T-helper 2 cell treated with Interferon-gamma antibody and Interleukin-4, amounts not matched to agents 5 μg/mL and 100 μg/mL, for 36 hours (primary cell): Measurements from ENCODE around the gene S100A6.
A peak's percentile ranks its signal among the peaks of the same experiment; 100 is the strongest.

ENCODE experiments used
- DNase-seq: peaks from one replicate; pipeline ENCODE4 v3.0.0; 2021; ENCODE audit warnings: low spot score
- H3K27ac Mint-ChIP-seq: one replicate; pipeline ENCODE4 v1.8.0; 2021; ENCODE audit warnings: mild to moderate bottlenecking, mixed read lengths
- H3K27me3 Mint-ChIP-seq: one replicate; pipeline ENCODE4 v1.8.0; 2021; ENCODE audit warnings: low read depth, mixed read lengths
- H3K36me3 Mint-ChIP-seq: one replicate; pipeline ENCODE4 v1.8.0; 2021; ENCODE audit warnings: low read depth, mixed read lengths
- H3K4me1 Mint-ChIP-seq: one replicate; pipeline ENCODE4 v1.8.0; 2021; ENCODE audit warnings: low read depth, mixed read lengths
- H3K4me3 Mint-ChIP-seq: one replicate; pipeline ENCODE4 v1.8.0; 2022; ENCODE audit warnings: mild to moderate bottlenecking, moderate library complexity, mixed read lengths
- H3K9me3 Mint-ChIP-seq: one replicate; pipeline ENCODE4 v1.8.0; 2021; ENCODE audit warnings: mixed read lengths

Gene S100A6

DNA sequence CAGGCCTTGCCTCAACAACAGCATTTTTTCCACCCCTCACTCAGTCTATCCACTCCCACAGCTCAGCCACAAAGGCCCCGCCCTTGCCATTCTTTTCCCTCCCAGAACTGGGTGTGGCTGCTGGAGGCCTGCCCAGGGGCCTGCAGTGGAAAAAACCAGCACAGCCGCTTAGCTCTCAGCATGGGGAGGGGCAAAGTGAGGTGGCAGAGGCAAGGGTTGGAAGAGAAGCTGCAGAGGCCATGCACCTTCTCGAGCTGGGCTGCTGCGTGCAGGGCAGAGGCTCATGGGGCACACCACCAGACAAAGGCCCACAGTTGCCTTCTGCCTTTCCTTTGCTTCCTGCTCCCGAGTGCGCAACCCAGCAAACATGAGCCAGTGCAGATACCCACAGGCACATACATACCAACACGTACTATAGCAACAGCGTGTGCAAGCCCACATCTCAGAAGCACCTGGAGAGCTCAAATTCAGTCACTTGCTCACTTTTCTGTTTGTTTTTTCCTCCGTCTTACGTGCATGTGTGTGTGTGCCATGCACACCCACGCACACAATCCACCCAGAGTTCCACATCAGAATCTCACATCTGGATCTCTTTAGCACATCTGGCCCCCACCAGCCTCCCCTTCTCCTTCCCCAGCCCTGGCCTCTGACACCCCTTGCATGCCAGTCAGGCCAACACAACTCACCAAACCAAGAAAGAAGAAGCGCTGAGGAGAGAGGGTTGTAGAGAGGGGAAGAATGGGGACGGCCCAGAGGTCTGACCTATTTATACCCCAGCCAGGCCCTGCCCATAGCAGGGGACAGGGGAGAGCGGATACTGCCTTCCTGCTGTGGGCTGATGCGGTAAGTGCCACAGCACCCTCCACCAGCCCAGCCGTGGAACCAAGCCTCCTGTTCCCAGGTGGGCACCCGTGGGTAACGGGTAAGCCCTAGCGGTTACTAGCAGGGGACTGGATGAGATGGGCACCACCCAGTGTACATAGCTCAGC is 9.6 kb upstream of the S100A6 start, which contains the start of gene S100A4:
Gene S100A4, minus strand, starts transcription at position 740 of the 989 bp plus-strand sequence. CDS start 1,012 bp downstream, outside the sequence.
- Mint-ChIP-seq H3K4me1 (peaks cover 78% of the 10 kb centered on the region), H3K9me3 (no peaks in the 10 kb centered on the region), H3K36me3 (peaks cover 39% of the 10 kb centered on the region), H3K4me3 (peak within 1 kb of the TSS; percentile 93), H3K27me3 (no peaks in the 10 kb centered on the region), H3K27ac (peak within 1 kb of the TSS; percentile 96)
- peak; percentile 95 for DNase-seq

DNA sequence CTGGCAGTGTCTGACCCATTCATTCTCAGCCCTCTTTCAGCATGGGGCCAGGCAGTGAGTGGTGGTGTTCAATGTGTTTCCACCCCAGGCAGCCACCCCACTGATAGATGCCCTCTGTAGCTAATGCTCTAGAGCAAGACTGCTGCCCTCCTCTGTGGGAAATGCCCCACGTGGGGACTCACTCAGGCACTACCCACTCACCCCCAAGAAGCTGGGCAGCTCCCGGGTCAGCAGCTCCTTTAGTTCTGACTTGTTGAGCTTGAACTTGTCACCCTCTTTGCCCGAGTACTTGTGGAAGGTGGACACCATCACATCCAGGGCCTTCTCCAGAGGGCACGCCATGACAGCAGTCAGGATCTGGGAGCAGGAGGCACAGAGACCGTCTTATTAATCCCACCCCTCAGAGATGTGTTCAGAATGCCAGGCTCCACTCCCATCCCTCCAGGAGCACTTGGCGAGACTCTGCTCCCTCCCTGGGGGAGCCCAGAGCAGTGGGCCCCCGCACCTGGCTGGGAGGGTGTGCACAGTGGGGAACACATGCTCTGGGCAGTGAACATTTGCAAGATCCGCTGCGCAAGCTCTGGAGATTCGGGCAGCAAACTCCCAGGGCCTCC is 8.8 kb upstream of the S100A6 start:
- no peak for DNase-seq
- no peaks in the 10 kb centered on the region for H3K27me3 Mint-ChIP-seq
- peak overlapping the region; percentile 93 for H3K4me3 Mint-ChIP-seq
- peaks cover 45% of the 10 kb centered on the region for H3K36me3 Mint-ChIP-seq
- peaks cover 86% of the 10 kb centered on the region for H3K4me1 Mint-ChIP-seq
- no peaks in the 10 kb centered on the region for H3K9me3 Mint-ChIP-seq
- H3K27ac Mint-ChIP-seq, result peak overlapping the region; percentile 96

DNA sequence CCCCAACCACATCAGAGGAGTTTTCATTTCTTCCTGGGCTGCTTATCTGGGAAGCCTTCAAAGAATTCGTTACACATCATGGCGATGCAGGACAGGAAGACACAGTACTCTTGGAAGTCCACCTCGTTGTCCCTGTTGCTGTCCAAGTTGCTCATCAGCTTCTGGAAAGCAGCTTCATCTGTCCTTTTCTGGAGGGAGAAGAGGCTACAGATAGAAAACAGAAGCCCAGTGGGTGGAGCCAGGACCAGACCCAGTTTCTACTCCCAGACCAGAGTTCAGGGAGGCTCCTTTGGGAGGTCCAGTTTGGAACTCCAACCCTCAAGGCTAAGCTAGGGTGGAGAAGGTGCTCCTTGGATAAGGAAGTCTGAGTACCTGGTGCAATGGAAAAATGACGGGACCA is 7.9 kb upstream of the S100A6 start:
- Mint-ChIP-seq H3K4me1 (peaks cover 84% of the 10 kb centered on the region), H3K27me3 (no peaks in the 10 kb centered on the region), H3K4me3 (peak overlapping the region; percentile 93), H3K9me3 (no peaks in the 10 kb centered on the region), H3K27ac (peak overlapping the region; percentile 89), H3K36me3 (peaks cover 47% of the 10 kb centered on the region)
- no peak for DNase-seq

DNA sequence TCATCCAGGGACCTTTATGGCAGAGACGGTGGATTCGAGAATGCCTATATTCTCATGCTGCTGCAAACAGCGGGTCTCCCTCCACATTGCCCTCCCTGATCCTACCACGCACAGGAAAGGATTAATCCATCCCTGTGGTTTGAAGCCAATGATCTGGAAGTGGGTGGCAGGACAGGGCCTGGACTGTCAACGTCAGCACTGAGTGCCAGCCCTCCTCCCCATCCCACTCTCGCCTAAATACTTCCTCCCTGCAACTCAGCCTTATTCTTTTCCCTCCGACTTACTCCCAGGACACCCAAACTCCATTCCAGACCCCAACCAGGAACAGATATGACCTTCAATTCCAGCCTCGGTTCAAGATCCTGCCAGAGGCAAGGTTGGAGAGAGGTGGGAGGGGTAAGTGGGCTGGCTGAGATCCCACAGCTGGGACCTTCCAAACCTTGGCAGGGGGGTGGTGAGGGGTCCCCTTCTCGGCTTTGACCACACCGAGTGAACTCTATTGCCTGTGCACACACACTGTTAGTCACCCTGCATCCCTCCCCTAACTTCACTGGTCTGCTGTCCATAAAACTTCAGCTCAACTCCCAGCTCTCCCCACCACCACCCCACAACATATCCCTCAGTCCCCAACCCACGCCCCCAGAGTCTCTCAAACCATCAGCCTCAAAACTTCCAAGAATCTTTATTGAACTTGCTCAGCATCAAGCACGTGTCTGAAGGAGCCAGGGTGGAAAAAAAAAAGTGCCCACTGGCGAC is 7.3 kb upstream of the S100A6 start:
- H3K27ac Mint-ChIP-seq, result peak overlapping the region; percentile 89
- H3K9me3 Mint-ChIP-seq, result no peaks in the 10 kb centered on the region
- no peak for DNase-seq
- H3K4me1 Mint-ChIP-seq, result peaks cover 81% of the 10 kb centered on the region
- peak overlapping the region; percentile 93 for H3K4me3 Mint-ChIP-seq
- H3K36me3 Mint-ChIP-seq, result peaks cover 47% of the 10 kb centered on the region
- no peaks in the 10 kb centered on the region for H3K27me3 Mint-ChIP-seq

DNA sequence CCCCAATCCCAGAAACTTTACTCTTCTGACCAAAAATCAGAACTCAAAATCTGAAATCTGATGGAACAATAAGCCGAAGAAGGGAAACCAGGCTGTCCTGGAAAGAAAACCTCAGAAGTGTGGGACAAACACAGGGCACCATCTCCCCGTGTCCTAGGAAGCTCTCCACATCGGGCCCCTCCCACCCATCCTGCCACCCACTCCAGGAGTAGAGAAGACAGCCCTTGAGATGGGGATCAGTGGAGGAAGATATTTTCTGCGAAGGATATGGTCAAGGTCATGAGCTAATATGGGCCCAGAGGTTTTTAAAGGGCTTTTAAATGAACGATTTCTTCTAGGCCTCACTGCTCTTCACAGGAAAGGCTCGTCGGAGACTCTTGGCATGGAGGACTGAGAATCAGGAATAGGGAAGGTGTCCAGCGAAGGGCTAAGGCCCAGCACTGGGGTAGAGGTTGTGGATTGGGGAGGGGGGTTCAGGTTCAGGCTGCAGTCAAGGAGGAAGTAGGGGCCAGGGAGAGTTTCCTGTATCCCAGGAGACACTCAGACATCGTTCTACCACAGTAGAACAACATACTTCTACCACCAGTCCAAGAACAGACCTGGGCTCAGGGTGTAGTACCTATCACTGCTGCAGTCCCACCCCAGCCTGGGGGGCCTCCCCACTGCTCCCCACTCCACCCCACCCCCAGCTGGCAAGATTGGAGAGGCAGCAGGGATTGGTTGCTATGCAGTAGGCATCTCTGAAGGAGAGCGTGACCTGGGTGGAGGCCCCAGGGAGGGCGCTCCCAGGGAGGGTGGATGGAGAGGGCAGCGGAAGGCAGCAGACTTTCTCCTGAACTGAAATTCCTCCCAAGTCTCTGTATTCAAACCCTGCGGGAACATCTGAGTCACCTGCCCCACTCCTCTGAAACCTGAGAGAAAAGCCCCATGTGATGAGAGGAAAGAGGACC is 6.1 kb upstream of the S100A6 start:
- peak overlapping the region; percentile 93 for H3K4me3 Mint-ChIP-seq
- peaks cover 75% of the 10 kb centered on the region for H3K4me1 Mint-ChIP-seq
- peak overlapping the region; percentile 89 for H3K27ac Mint-ChIP-seq
- H3K9me3 Mint-ChIP-seq, result no peaks in the 10 kb centered on the region
- peaks cover 47% of the 10 kb centered on the region for H3K36me3 Mint-ChIP-seq
- no peaks in the 10 kb centered on the region for H3K27me3 Mint-ChIP-seq
- DNase-seq, result no peak

DNA sequence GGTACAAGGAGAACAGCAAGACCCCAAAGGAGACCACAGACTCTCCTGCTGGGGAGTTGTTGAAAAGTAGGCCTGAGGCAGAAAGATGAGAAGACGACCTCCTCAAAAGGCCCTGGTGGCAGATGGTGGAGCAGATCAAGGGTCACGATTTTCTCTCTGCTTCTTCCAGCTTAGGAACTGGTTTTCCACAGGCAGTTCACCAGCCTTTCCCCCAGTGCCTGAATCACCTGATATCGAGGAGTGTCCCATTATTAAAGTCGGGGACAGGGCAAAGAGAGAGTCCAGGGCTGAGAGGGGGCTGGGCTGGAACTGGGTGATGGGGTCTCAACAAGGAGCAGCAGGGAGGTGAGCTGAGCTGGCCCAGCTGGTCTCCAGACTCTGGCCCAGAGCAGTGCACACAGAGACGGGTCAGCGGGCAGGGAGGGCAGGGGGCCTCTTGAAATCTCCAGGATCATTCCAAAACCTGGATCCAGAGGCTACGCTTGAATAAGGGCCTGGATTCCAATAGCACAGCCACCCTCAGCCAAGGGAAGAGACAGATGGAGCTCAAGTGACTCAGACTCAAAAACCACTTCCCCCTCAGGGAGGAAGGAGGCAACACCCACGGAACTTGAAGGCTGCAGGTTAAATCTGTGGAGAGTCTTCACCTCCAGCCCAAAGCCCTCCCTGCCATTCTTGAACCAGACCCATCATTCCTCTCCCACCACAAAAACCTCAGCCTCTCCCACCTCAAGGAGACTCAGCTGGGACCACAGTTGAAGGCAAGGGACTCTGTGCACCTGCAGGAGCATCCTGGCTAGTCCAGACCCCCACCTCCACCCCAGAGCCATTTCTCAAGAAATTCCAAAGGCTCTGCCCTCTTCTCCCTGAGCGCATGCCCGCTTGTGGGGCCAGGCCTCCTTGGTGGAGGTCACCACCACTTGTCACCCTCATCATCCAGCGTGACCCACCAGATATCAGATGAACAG is 4.9 kb upstream of the S100A6 start, which contains the start of gene S100A5:
Gene S100A5, minus strand, starts transcription at position 541 of the 968 bp plus-strand sequence. CDS start 743 bp downstream, outside the sequence.
- H3K9me3 Mint-ChIP-seq, result no peaks in the 10 kb centered on the region
- H3K27ac Mint-ChIP-seq, result peak within 1 kb of the TSS; percentile 89
- peaks cover 73% of the 10 kb centered on the region for H3K4me1 Mint-ChIP-seq
- DNase-seq, result peak; percentile 64
- H3K4me3 Mint-ChIP-seq, result peak within 1 kb of the TSS; percentile 93
- H3K27me3 Mint-ChIP-seq, result no peaks in the 10 kb centered on the region
- peaks cover 51% of the 10 kb centered on the region for H3K36me3 Mint-ChIP-seq

DNA sequence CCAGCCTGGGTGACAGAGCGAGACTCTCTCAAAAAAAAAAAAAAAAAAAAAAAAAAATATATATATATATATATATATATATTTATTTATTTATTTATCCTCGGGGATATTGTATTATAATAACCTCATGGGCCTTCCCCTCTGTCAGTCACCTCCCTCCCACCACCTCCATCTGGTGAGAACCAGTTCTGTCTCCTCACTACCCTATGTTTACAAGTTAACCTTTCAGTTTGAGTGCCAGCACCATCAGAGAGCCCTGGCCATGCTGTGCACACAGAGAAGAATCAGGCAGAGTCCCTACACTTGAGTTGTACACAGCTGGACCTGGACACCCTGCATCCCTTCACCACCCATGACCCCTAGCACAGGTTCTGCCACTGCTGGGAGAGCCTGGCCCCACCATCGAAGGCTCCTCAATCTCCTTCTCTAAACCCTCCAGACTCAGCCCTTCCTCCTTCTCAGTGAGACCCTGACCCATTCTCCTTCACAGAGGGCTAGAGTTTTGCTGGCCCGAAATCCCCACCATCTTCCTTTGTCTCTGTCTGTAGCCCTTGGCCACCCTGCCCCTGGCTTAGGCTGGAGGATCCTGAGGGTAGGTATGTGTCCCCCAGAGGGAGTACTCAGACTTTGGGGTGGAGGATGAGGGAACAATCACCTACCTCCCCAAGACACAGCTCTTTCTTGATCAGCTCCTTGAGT is 3.8 kb upstream of the S100A6 start:
- H3K4me3 Mint-ChIP-seq, result peak overlapping the region; percentile 93

DNA sequence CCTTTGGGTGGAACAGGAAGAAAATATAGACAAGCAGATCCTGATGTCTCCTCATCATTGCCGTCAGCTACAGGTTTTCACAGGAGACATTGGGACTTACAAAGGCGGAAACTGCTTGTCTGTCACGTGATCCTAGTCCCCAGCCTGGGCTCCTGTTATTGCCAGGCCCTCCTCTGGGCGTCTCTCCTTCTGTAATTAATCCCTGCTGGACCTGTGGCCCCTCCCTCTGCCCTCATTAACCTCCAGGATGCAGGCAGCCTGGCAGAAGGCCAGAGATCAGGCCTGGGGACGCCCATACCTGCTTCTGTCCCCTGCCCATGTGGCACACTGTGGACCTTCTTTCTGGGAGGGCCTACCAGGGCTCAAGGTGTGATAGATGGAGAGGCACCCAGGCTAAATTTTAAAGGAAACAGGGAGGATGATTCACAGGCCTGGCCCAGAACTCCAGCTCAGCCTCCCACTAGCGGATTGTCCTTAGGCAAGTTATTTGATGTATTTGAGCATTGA is 2.6 kb upstream of the S100A6 start:
- Mint-ChIP-seq H3K36me3 (peaks cover 45% of the 10 kb centered on the region), H3K4me3 (no peak overlapping the region), H3K27ac (peak overlapping the region; percentile 49), H3K27me3 (no peaks in the 10 kb centered on the region), H3K9me3 (no peaks in the 10 kb centered on the region), H3K4me1 (peaks cover 65% of the 10 kb centered on the region)
- no peak for DNase-seq

More for the DNA sequence above, 3.8 kb upstream of the S100A6 start:
- Mint-ChIP-seq H3K27me3 (no peaks in the 10 kb centered on the region), H3K36me3 (peaks cover 47% of the 10 kb centered on the region), H3K4me1 (peaks cover 65% of the 10 kb centered on the region), H3K27ac (peak overlapping the region; percentile 89), H3K9me3 (no peaks in the 10 kb centered on the region)
- DNase-seq, result no peak

DNA sequence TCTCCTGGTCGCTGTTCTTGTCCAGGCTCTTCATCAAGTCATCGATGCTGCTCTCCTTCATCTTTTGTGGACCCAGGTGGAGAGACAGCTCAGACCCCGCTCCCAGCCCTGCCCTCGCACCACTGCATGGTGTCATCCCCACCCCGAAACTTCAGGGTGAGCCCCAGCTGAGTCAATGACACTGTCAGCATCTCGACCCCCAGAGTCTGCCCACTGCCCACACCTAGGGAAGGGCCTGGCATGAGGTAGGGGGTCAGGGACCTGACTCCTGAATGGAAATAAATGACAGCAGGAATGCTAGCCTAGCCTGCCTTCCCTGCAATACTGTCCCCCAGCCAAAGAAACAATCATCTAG is 1.6 kb upstream of the S100A6 start:
- H3K36me3 Mint-ChIP-seq, result peaks cover 39% of the 10 kb centered on the region
- peak overlapping the region; percentile 98 for H3K27ac Mint-ChIP-seq
- no peaks in the 10 kb centered on the region for H3K27me3 Mint-ChIP-seq
- peak overlapping the region; percentile 54 for H3K4me3 Mint-ChIP-seq
- no peaks in the 10 kb centered on the region for H3K9me3 Mint-ChIP-seq
- no peak for DNase-seq
- peaks cover 65% of the 10 kb centered on the region for H3K4me1 Mint-ChIP-seq

DNA sequence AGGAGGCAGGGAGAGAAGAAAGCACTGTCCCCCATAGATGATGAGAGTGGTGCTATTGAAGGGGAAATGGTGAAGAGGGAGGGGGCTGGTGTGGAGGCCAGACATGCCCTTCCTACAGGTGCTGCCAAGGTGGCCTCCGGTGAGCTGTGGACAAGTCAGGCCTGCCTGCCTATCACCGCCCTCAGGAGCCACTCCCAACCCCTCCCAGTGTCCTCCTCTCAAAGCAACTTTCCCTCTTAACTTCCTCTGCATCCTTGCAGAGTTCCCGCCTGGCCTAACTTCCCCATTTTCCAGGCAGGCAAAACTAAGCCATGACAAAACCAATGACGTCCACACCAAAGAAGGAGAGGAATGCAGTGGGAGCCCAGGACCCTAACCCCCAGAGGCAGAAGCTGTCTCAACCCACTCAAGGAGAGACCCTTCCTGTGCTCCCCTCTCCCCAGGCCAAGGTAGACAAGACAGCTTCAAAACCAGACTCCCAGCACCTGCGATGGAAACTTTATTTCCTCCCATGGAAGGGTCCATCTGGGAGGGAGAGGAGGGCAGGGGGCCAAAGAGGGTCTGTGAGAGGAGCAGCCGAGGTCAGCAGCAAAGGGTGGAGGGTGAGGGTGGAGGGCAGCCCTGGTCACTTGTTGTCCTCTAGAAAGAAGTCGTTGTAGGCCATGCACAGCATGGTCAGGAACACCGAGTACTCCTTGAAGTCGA is 1.0 kb upstream of the S100A6 start:
- Mint-ChIP-seq H3K4me1 (peaks cover 65% of the 10 kb centered on the region), H3K9me3 (no peaks in the 10 kb centered on the region), H3K27me3 (no peaks in the 10 kb centered on the region), H3K36me3 (peaks cover 35% of the 10 kb centered on the region), H3K4me3 (peak overlapping the region; percentile 96), H3K27ac (peak overlapping the region; percentile 98)
- no peak for DNase-seq

DNA sequence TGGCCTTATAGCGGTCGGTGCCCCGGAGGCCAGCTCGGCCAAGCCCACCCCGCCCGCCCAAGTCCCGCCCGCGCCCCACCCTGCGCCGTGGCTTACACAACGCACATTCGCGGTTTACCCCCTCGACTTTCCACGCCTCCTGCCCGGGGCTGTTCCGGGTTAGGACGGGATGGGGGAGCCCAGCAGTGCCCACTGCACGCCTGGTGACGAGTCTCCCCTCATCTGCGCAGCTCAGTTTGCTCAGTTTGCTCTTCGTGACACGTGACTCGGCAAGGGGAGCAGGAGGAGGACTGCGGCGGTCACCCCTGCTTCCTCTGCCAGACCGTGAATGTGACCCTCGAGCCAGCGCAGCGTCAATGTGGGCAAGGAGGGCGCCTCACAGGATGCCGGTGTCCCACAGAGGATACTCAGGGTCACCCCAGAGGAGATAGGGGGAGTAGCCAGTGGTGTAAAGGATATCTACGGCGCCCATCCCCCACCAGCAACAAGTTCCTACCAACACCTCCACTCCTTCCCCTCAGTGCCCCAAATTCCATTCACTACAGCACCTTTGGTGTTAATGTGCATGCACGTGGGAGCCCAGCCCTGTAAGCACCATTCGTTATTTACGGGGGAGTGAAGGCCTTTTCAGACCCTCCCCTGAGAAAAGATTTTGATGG is 350 bp upstream of the S100A6 start:
- Mint-ChIP-seq H3K9me3 (no peaks in the 10 kb centered on the region), H3K4me1 (peaks cover 65% of the 10 kb centered on the region), H3K4me3 (peak overlapping the region; percentile 96), H3K36me3 (peaks cover 33% of the 10 kb centered on the region), H3K27ac (peak overlapping the region; percentile 98), H3K27me3 (no peaks in the 10 kb centered on the region)
- DNase-seq, result peak; percentile 78
